ENCODE data around the gene STX16. TPM values are rescaled to one million over a fixed set of nuclear protein-coding genes. Genes with fewer than 3 reads are reported as not detected.
A peak's percentile ranks its signal among the peaks of the same experiment; 100 is the strongest.

STX16 gene
- total RNA-seq, 1 donor: 26.5 TPM

DNA sequence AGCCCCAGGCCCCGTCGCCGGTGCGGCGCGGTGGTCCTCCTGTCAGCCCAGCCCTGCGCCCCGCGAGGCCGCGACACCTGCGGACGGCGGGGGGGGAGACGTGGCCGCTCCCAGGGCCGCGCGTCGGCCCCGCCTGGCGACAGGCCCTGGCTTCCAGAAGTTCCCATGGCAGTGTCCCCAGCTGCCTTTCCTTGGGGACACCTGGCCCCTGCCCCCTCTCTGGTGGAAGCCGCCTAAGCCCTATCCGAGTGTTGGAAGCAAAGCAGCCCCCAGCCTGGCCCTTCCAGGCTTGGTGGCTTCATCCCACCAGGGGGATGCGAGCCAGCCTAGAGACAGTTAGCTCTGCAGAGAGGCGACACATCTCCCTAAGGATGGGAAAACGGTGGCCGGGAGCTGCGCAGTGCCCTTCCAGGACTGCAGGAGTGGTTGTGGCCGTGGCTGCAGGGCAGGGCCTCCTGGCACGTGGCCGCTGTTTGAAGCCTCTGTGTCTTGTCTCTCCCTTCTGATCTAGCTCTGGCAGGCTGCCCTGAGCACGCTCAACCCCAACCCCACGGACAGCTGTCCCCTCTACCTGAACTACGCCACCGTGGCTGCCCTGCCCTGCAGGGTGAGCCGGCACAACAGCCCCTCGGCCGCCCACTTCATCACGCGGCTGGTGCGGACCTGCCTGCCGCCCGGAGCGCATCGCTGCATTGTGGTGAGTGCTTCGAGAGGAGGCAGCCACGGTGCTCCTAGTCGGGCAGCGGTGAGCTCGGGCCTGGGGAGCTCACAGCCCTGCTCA lies 42.3 kb downstream of the STX16 start:
- DNase-seq (ENCODE audit: low read depth): no peak
- H3K4me3 ChIP-seq (ENCODE audit: low read depth, low read length): peak overlapping the region; percentile 65
- TF ChIP-seq, protein P1, sequence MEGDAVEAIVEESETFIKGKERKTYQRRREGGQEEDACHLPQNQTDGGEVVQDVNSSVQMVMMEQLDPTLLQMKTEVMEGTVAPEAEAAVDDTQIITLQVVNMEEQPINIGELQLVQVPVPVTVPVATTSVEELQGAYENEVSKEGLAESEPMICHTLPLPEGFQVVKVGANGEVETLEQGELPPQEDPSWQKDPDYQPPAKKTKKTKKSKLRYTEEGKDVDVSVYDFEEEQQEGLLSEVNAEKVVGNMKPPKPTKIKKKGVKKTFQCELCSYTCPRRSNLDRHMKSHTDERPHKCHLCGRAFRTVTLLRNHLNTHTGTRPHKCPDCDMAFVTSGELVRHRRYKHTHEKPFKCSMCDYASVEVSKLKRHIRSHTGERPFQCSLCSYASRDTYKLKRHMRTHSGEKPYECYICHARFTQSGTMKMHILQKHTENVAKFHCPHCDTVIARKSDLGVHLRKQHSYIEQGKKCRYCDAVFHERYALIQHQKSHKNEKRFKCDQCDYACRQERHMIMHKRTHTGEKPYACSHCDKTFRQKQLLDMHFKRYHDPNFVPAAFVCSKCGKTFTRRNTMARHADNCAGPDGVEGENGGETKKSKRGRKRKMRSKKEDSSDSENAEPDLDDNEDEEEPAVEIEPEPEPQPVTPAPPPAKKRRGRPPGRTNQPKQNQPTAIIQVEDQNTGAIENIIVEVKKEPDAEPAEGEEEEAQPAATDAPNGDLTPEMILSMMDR (IDR thresholded peaks at IDR 0.05; ENCODE audit: insufficient read depth, low read length): no peak

DNA sequence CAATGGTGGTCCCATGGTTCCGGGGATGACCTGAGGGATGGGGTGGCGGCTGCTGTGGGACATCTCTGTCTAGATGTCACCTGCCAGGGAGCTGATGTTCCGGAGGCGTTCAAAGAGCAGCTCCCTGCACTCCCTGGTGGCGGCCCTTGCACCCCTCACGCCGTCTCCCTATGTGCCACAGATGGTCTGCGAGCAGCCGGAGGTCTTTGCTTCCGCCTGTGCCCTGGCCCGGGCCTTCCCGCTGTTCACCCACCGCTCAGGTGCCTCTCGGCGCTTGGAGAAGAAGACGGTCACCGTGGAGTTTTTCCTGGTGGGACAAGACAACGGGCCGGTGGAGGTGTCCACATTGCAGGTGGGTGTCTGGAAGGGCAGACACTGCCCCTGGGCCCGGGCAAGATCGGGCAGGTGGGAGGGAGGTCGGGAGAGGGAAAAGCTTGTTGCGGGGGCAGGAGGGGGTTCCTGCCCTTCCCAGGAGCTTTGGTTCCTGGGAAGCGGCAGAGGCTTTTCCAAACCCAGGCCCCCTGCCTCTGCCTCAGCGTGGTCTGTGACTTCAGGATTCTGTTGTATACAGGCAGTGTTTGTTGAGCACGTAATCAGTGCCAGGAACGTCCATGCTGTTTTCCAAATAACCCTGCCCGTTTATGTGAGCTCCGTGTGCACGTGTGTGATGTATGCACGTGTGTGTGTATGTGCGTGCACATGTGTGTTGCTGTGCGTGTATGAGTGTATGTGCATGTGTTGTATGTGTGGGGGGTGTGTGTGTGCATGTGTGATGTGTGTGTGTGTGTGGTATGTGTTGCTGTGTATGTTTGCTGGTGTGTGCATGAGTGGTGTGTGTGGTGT lies 43.4 kb downstream of the STX16 start:
- TF ChIP-seq, protein P1 (IDR thresholded peaks at IDR 0.05; ENCODE audit: insufficient read depth, low read length): no peak
- H3K4me3 ChIP-seq (ENCODE audit: low read depth, low read length): no peak overlapping the region
- no peak for DNase-seq (ENCODE audit: low read depth)

DNA sequence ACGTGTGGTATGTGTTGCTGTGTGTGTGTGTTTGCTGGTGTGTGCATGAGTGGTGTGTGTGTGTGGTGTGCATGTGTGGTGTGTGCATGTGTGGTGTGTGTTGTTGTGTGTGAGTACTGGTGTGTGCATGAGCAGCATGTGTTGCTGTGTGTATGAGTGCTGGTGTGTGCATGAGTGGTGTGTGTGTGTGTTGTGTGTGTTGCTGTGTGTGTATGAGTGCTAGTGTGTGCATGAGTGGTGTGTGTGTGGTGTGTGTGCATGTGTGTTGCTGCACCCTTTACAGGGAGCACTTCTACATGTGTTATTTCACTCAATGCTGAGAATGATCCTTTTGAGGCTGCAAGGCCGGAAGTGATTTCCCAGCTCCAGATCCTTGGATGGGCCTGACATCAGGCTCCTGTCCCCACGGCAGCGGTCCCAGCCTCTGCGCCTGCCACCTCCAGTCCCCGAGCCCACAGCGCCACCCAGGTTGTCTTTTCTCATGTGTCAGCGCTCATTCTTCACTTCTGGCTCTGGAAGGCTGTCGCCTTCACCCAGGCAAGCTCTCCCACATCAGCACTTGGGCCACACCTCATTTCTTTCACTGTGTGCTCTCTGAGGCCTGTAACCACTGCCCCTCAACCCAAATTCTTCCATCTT lies 44.1 kb downstream of the STX16 start:
- TF ChIP-seq, protein P1 (IDR thresholded peaks at IDR 0.05; ENCODE audit: insufficient read depth, low read length): no peak
- no peak overlapping the region for H3K4me3 ChIP-seq (ENCODE audit: low read depth, low read length)
- no peak for DNase-seq (ENCODE audit: low read depth)

DNA sequence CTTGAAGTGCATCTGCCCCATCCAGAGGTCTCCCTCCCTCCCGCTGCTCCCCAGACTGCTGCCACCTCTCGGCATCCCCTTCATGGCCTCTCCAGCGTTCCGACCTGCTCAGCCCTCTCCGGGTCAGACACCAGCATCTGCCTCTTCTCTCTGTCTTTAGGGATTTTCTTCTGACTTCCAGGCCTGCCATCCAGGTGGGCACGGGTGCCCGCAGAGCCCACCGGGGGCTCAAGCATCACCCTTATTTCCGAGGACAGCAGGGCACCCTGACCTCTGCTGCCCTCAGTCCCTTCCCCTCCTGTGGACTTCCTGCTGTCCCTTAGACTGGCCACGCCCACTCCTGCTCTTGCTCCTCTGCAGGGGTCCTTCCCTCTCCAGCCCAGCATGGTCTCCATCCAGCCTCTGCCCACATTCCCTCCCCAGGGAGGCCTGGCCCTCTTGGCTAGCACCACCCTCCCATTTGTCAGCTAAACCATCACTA lies 44.9 kb downstream of the STX16 start:
- TF ChIP-seq, protein P1 (IDR thresholded peaks at IDR 0.05; ENCODE audit: insufficient read depth, low read length): no peak
- H3K4me3 ChIP-seq (ENCODE audit: low read depth, low read length): no peak overlapping the region
- no peak for DNase-seq (ENCODE audit: low read depth)

DNA sequence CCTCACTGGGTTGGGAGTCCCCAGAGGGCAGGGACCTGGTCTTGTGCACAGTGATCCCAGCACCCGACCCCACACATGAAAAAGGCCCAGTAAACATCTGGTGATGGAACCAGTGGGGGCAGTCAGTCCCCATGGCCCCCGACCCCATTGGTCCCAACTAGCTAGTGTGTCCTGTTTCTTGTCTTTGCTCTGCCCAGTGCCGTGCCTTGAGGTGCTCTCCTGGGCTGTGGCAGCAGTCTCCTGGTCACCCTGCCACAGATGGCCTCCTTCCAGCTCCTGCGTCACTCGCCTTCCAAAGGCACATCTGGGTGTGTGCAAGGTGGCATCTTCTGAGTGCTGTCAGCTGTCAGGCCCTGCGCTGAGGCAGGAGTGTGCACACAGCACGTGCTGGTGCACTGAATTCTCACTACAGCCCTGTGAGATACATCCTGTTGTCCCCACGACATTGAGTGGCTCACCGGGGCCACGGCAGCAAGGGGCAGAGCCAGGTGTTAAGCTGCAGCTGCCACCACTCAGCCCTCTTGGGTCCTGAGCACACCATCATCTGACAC lies 45.4 kb downstream of the STX16 start:
- TF ChIP-seq, protein P1 (IDR thresholded peaks at IDR 0.05; ENCODE audit: insufficient read depth, low read length): no peak
- no peak for DNase-seq (ENCODE audit: low read depth)
- H3K4me3 ChIP-seq (ENCODE audit: low read depth, low read length): no peak overlapping the region

DNA sequence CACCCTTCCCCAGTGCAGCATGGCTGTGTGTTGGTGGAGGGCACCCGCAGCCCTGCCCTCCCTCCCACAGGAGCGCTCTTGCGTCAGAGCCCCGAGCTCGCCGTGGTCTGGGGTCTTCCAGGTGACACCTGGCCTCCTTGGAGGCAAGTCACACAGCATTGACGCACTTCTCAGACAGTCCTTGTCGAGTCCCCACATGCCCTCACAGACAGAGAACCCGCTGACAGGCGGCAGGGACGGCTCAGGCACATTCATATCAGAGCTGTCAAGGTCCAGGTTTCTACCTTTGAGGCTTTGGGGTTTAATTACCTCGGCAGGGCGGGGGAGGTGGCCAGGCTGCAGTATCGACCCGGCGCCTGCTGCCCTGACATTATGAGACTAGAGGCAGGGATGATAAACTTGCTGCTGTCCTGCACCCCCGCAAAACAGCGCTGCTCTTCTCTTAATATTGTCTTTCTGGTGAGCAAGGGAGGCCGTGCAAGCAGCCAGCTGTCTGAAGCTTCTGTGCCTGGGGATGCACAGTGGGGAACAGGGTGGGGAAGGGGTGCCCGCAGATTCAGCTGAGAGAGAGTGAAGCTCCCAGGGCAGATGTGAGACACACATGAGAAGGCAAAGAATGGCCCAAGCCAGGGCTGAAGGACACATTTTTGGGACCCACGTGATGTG lies 46.3 kb downstream of the STX16 start:
- TF ChIP-seq, protein P1 (IDR thresholded peaks at IDR 0.05; ENCODE audit: insufficient read depth, low read length): no peak
- no peak for DNase-seq (ENCODE audit: low read depth)
- H3K4me3 ChIP-seq (ENCODE audit: low read depth, low read length): no peak overlapping the region
